ENCODE measurements around the gene CPXM2.

Gene CPXM2

GRCh38 chr10:123795196-123795780, 96.3 kb downstream of the CPXM2 start:
- TF ChIP-seq ZBTB7A (IDR thresholded peaks at IDR 0.05; ENCODE audit: low read depth) (no peak), TCF12 (IDR thresholded peaks at IDR 0.05; ENCODE audit: low read depth) (no peak), RAD21 (IDR thresholded peaks at IDR 0.05; ENCODE audit: low read depth) (no peak), EGR1 (IDR thresholded peaks at IDR 0.05) (no peak), CEBPB (IDR thresholded peaks at IDR 0.05) (no peak)
- TF ChIP-seq, protein P1, sequence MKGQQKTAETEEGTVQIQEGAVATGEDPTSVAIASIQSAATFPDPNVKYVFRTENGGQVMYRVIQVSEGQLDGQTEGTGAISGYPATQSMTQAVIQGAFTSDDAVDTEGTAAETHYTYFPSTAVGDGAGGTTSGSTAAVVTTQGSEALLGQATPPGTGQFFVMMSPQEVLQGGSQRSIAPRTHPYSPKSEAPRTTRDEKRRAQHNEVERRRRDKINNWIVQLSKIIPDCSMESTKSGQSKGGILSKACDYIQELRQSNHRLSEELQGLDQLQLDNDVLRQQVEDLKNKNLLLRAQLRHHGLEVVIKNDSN (IDR thresholded peaks at IDR 0.05), result no peak

GRCh38 chr10:123792248-123792978, 99.2 kb downstream of the CPXM2 start:
- TF ChIP-seq TEAD4 (IDR thresholded peaks at IDR 0.05) (no peak), EP300 (IDR thresholded peaks at IDR 0.05; ENCODE audit: borderline replicate concordance) (no peak)

DNA sequence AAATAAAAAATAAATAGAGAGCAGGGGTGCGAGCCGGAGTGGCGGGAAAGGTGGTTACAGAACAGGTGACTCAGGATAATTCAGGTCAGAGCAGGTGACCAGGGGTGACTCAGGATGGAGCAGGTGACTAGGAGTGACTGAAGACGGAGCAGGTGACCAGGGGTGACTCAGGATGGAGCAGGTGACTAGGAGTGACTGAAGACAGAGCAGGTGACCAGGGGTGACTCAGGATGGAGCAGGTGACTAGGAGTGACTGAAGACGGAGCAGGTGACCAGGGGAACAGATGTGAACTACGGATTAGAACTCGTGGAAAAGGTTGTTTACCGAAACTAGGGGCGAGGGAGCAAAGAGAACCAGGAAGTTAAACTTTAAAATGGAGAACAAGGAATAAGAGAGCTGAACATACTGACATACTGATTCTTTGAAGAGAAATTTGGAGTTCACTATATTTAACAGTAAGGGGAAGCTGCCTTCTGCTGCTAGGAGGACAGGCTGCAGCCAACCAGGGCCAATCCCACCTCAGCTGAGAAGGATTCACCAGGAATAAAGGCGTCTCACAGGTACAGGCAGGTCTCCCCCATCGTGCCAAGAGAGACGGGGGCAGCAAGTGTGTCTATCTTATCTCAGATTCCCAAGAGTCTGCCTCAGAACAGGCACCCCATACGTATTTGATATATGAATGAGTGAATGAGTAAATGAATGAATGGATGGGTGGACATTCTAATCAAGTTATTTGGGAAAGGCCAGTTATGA, 101.3 kb downstream of the CPXM2 start:
- TF ChIP-seq NFIC (IDR thresholded peaks at IDR 0.05) (no peak), TAF1 (IDR thresholded peaks at IDR 0.05; ENCODE audit: low read depth) (no peak), EGR1 (IDR thresholded peaks at IDR 0.05) (no peak), CREB1 (IDR thresholded peaks at IDR 0.05; ENCODE audit: low read depth) (no peak), FOXM1 (IDR thresholded peaks at IDR 0.05; ENCODE audit: borderline replicate concordance, low read depth) (no peak)
- TF ChIP-seq, protein P1 (IDR thresholded peaks at IDR 0.05), result no peak

DNA sequence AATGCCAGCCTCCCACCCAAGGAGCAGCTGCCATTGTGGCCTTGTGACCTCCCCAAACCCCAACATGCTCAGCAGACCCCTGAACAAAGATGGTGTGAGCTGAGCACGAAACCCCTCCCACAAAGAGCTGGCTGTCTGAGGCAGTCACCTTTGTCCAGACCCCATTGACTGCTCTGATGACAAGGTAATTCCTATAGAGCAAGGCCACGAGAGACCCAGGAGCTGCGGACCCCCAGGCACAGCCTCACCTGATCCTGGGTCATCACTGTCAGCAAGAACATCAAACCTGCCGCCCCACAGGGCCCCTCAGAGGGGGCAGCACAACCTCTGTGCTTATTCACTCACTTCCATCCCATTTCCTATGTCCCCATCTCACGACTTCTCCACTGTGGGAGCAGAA, 102.6 kb downstream of the CPXM2 start:
- TF ChIP-seq TEAD4 (IDR thresholded peaks at IDR 0.05) (no peak), TAF1 (IDR thresholded peaks at IDR 0.05; ENCODE audit: low read depth) (no peak), NFIC (IDR thresholded peaks at IDR 0.05) (no peak), EGR1 (IDR thresholded peaks at IDR 0.05) (no peak), EP300 (IDR thresholded peaks at IDR 0.05; ENCODE audit: borderline replicate concordance) (no peak), ZBTB7A (IDR thresholded peaks at IDR 0.05; ENCODE audit: low read depth) (no peak), CEBPB (IDR thresholded peaks at IDR 0.05) (no peak), CREB1 (IDR thresholded peaks at IDR 0.05; ENCODE audit: low read depth) (no peak), FOXM1 (IDR thresholded peaks at IDR 0.05; ENCODE audit: borderline replicate concordance, low read depth) (no peak), YY1 (IDR thresholded peaks at IDR 0.05; ENCODE audit: low read depth) (no peak)
- TF ChIP-seq, protein P2, sequence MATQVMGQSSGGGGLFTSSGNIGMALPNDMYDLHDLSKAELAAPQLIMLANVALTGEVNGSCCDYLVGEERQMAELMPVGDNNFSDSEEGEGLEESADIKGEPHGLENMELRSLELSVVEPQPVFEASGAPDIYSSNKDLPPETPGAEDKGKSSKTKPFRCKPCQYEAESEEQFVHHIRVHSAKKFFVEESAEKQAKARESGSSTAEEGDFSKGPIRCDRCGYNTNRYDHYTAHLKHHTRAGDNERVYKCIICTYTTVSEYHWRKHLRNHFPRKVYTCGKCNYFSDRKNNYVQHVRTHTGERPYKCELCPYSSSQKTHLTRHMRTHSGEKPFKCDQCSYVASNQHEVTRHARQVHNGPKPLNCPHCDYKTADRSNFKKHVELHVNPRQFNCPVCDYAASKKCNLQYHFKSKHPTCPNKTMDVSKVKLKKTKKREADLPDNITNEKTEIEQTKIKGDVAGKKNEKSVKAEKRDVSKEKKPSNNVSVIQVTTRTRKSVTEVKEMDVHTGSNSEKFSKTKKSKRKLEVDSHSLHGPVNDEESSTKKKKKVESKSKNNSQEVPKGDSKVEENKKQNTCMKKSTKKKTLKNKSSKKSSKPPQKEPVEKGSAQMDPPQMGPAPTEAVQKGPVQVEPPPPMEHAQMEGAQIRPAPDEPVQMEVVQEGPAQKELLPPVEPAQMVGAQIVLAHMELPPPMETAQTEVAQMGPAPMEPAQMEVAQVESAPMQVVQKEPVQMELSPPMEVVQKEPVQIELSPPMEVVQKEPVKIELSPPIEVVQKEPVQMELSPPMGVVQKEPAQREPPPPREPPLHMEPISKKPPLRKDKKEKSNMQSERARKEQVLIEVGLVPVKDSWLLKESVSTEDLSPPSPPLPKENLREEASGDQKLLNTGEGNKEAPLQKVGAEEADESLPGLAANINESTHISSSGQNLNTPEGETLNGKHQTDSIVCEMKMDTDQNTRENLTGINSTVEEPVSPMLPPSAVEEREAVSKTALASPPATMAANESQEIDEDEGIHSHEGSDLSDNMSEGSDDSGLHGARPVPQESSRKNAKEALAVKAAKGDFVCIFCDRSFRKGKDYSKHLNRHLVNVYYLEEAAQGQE (IDR thresholded peaks at IDR 0.05; ENCODE audit: low read depth), result no peak
- TF ChIP-seq, protein P1 (IDR thresholded peaks at IDR 0.05), result no peak

- TF ChIP-seq MAX (IDR thresholded peaks at IDR 0.05), result no peak
- TF ChIP-seq EP300 (IDR thresholded peaks at IDR 0.05; ENCODE audit: borderline replicate concordance), result no peak
- no peak for TF ChIP-seq RAD21 (IDR thresholded peaks at IDR 0.05; ENCODE audit: low read depth)
Measured at GRCh38 chr10:123787566-123787965, 104.0 kb downstream of the CPXM2 start.

DNA sequence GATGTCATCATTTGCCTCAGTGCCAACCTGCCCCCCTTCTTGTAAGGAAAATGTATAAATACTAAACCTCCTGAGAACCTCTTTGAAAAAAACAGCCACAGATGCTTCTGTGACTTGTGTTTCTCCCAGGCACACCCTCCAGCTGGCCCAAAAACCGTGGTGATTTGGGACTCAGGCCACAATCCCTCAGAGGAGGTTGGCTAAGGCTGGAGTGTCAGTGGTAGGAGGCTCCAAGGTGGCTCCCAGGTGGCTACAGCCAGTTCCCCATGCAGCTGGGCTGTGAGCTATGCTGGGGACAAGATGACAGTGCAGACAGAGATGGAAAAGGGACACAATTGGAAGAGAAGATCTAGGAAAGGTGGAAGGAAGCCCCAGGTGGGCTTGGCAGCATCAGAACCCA, 104.7 kb downstream of the CPXM2 start:
- TF ChIP-seq CEBPB (IDR thresholded peaks at IDR 0.05) (no peak), MAX (IDR thresholded peaks at IDR 0.05) (no peak), EGR1 (IDR thresholded peaks at IDR 0.05) (no peak), TEAD4 (IDR thresholded peaks at IDR 0.05) (no peak)

- TF ChIP-seq MAX (IDR thresholded peaks at IDR 0.05) (no peak), NFIC (IDR thresholded peaks at IDR 0.05) (no peak), TCF12 (IDR thresholded peaks at IDR 0.05; ENCODE audit: low read depth) (no peak), TEAD4 (IDR thresholded peaks at IDR 0.05) (no peak), ZBTB7A (IDR thresholded peaks at IDR 0.05; ENCODE audit: low read depth) (no peak), EP300 (IDR thresholded peaks at IDR 0.05; ENCODE audit: borderline replicate concordance) (no peak), FOXM1 (IDR thresholded peaks at IDR 0.05; ENCODE audit: borderline replicate concordance, low read depth) (no peak), RAD21 (IDR thresholded peaks at IDR 0.05; ENCODE audit: low read depth) (no peak), TAF1 (IDR thresholded peaks at IDR 0.05; ENCODE audit: low read depth) (no peak)
- TF ChIP-seq, protein P2 (IDR thresholded peaks at IDR 0.05; ENCODE audit: low read depth), result no peak
- TF ChIP-seq, protein P1 (IDR thresholded peaks at IDR 0.05), result no peak
Measured at GRCh38 chr10:123786306-123786705, 105.3 kb downstream of the CPXM2 start.

All from Ishikawa (cell line).